Trophoblast cell (in vitro differentiated cells and primary cell): Measurements from ENCODE around the gene COQ9.
A peak's percentile ranks its signal among the peaks of the same experiment; 100 is the strongest.

Experiments
- DNase-seq, 2 donors: peaks; one replicate each; pipeline ENCODE4 v3.0.0-alpha.2; 2016
- H2AFZ ChIP-seq: 2 replicates; pipeline ENCODE4 v1.6.1; 2013; ENCODE audit warnings: low read length, moderate library complexity, mild to moderate bottlenecking; ENCODE audit not compliant: insufficient read depth, poor library complexity
- H2AK5ac ChIP-seq: 2 replicates; pipeline ENCODE4 v1.6.1; 2013; ENCODE audit warnings: mild to moderate bottlenecking, low read length
- H2BK120ac ChIP-seq: 2 replicates; pipeline ENCODE4 v1.6.1; 2013; ENCODE audit warnings: low read length, mild to moderate bottlenecking, moderate library complexity; ENCODE audit not compliant: insufficient read depth, poor library complexity
- H2BK12ac ChIP-seq: 2 replicates; pipeline ENCODE4 v1.6.1; 2013; ENCODE audit warnings: mild to moderate bottlenecking, low read length, moderate library complexity
- H2BK5ac ChIP-seq: 2 replicates; pipeline ENCODE4 v1.6.1; 2013; ENCODE audit warnings: low read length, low read depth, moderate library complexity, mild to moderate bottlenecking; ENCODE audit not compliant: poor library complexity
- H3K14ac ChIP-seq: 2 replicates; pipeline ENCODE4 v1.6.1; 2013; ENCODE audit warnings: mild to moderate bottlenecking, low read length
- H3K18ac ChIP-seq: 2 replicates; pipeline ENCODE4 v1.6.1; 2013; ENCODE audit warnings: mild to moderate bottlenecking, low read length
- H3K23ac ChIP-seq: 2 replicates; pipeline ENCODE4 v1.6.1; 2013; ENCODE audit warnings: low read length
- H3K27ac ChIP-seq: 2 replicates; pipeline ENCODE4 v1.5.1; 2013; ENCODE audit warnings: low read depth, mild to moderate bottlenecking, inconsistent platforms, low read length, moderate library complexity
- H3K27me3 ChIP-seq: 2 replicates; pipeline ENCODE4 v1.6.1; 2013; ENCODE audit warnings: inconsistent platforms, mild to moderate bottlenecking, low read length, moderate library complexity; ENCODE audit not compliant: insufficient read depth
- H3K36me3 ChIP-seq, 2 experiments: 1 replicate in 1 of 2; 2 replicates in 1 of 2; pipeline ENCODE4 v1.6.1; 2013; ENCODE audit warnings: low read length in 2 of 2, mild to moderate bottlenecking in 2 of 2, moderate library complexity in 1 of 2; ENCODE audit not compliant: insufficient read depth in 2 of 2, control insufficient read depth in 1 of 2
- H3K4ac ChIP-seq: 2 replicates; pipeline ENCODE4 v1.6.1; 2013; ENCODE audit warnings: low read depth, mild to moderate bottlenecking, low read length, moderate library complexity
- H3K4me1 ChIP-seq, 2 experiments: 1 replicate in 1 of 2; 2 replicates in 1 of 2; pipeline ENCODE4 v1.6.1; 2013; ENCODE audit warnings: low read length in 2 of 2, mild to moderate bottlenecking in 2 of 2, moderate library complexity in 1 of 2; ENCODE audit not compliant: insufficient read depth in 2 of 2, control insufficient read depth in 1 of 2
- H3K4me2 ChIP-seq: 2 replicates; pipeline ENCODE4 v1.6.1; 2013; ENCODE audit warnings: inconsistent platforms, mild to moderate bottlenecking, low read length, moderate library complexity
- H3K4me3 ChIP-seq: 2 replicates; pipeline ENCODE4 v1.5.1; 2013; ENCODE audit warnings: mild to moderate bottlenecking, low read depth, low read length, inconsistent platforms
- H3K79me1 ChIP-seq: one replicate; pipeline ENCODE4 v1.6.1; 2013; ENCODE audit warnings: low read length
- H3K79me2 ChIP-seq: 2 replicates; pipeline ENCODE4 v1.6.1; 2013; ENCODE audit warnings: low read length, mild to moderate bottlenecking; ENCODE audit not compliant: control insufficient read depth, insufficient read depth, poor library complexity
- H3K9ac ChIP-seq: 2 replicates; pipeline ENCODE4 v1.6.1; 2013; ENCODE audit warnings: mild to moderate bottlenecking, low read length
- H3K9me3 ChIP-seq: 2 replicates; pipeline ENCODE4 v1.6.1; 2013; ENCODE audit warnings: low read depth, mild to moderate bottlenecking, control low read depth, inconsistent platforms, low read length; ENCODE audit not compliant: insufficient read depth
- H4K12ac ChIP-seq: 2 replicates; pipeline ENCODE4 v1.6.1; 2013; ENCODE audit warnings: low read depth, mild to moderate bottlenecking, low read length, moderate library complexity
- H4K8ac ChIP-seq: 2 replicates; pipeline ENCODE4 v1.6.1; 2013; ENCODE audit warnings: low read depth, mild to moderate bottlenecking, low read length, moderate library complexity
- H4K91ac ChIP-seq: one replicate; pipeline ENCODE4 v1.6.1; 2013; ENCODE audit warnings: low read depth, mild to moderate bottlenecking, low read length, moderate library complexity
- WGBS: extraction: QIAGEN DNeasy Blood & Tissue Kit; methylation state at CpG from one replicate; pipeline ENCODE4 v1.1.7; 2013; ENCODE audit warnings: missing lambda C conversion rate; ENCODE audit not compliant: insufficient read length, insufficient coverage; ENCODE audit errors: extremely low coverage; 5-methylcytosine and 5-hydroxymethylcytosine counted together

The COQ9 gene

DNA sequence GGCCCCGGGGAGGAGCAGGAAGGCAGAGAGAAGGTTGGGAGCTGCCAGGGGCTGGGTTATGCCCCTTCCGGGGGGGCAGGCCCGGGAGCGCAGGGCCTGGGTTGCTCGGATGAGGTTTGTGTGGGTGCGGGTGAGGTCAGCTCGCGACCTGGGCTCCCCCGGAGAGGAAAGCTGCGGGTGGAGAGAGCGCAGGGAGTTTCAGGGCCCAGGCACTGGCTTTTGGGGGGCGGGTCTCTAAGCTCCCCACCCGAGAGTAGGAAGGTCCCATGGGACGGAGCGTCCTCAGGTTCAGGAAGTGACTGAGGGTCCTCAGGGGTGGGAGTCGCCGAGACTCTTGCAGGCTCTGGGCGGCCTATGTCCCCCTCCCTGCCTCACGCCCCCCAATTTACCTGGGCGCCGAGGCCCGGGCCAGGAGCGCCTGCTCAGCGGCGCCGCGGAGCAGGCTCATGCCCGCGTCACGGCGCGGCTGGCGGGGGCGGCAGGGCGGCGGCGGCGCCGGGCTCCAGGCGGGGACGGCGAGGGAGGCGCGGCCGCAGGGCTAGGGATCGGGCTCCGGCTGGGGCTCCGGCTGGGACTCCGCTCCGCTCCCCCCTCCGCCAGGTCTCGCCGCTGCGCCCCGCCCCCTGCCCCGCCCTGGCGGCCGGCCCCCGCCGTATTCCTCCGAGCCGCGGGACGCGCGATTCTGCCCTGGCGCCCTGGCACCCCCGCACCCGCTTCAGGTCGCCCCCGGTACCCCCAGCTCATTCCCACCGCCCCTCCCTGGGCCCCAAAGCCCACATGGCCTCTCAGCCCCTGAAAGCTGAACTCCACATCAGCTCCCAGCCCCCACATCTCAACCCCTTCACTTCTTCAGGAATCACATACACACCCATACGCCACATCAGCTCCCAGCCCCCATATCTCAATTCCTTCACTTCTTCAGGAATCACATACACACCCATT lies 38.9 kb downstream of the COQ9 start, which contains the start of gene DOK4:
Gene DOK4, minus strand, starts transcription at position 578 of the 942 bp plus-strand sequence. CDS start 6,986 bp downstream, outside the sequence.
- H4K91ac ChIP-seq = peak within 1 kb of the TSS; percentile 87
- H3K4me1 ChIP-seq = peaks cover 29 to 46% of the 10 kb centered on the region in 2 experiments
- H2AFZ ChIP-seq = peak within 1 kb of the TSS; percentile 28
- peak within 1 kb of the TSS; percentile 99 for H3K4ac ChIP-seq
- H3K23ac ChIP-seq = peak within 1 kb of the TSS; percentile 62
- peak within 1 kb of the TSS; percentile 88 for H3K4me2 ChIP-seq
- peaks cover 31 to 37% of the 10 kb centered on the region in 2 experiments for H3K36me3 ChIP-seq
- peak within 1 kb of the TSS; percentile 31 for H4K12ac ChIP-seq
- DNase-seq = peak; percentile 64 to 74
- H3K79me1 ChIP-seq = peaks cover 49% of the 10 kb centered on the region
- H2BK5ac ChIP-seq = peak within 1 kb of the TSS; percentile 97
- peak within 1 kb of the TSS; percentile 83 for H3K18ac ChIP-seq
- H2AK5ac ChIP-seq = peak within 1 kb of the TSS; percentile 84
- H3K27ac ChIP-seq = peak within 1 kb of the TSS; percentile 89
- H2BK12ac ChIP-seq = peak within 1 kb of the TSS; percentile 71
- H3K9ac ChIP-seq = peak within 1 kb of the TSS; percentile 95
- WGBS = no CpG with 5 or more reads among the region's 73 CpGs
- peaks cover 44% of the 10 kb centered on the region for H3K79me2 ChIP-seq
- H4K8ac ChIP-seq = peak within 1 kb of the TSS; percentile 87
- H3K9me3 ChIP-seq = peaks cover 2% of the 10 kb centered on the region
- H3K4me3 ChIP-seq = peak within 1 kb of the TSS; percentile 81
- peak within 1 kb of the TSS; percentile 94 for H3K14ac ChIP-seq
- H3K27me3 ChIP-seq = no peaks in the 10 kb centered on the region
- H2BK120ac ChIP-seq = peak within 1 kb of the TSS; percentile 63

DNA sequence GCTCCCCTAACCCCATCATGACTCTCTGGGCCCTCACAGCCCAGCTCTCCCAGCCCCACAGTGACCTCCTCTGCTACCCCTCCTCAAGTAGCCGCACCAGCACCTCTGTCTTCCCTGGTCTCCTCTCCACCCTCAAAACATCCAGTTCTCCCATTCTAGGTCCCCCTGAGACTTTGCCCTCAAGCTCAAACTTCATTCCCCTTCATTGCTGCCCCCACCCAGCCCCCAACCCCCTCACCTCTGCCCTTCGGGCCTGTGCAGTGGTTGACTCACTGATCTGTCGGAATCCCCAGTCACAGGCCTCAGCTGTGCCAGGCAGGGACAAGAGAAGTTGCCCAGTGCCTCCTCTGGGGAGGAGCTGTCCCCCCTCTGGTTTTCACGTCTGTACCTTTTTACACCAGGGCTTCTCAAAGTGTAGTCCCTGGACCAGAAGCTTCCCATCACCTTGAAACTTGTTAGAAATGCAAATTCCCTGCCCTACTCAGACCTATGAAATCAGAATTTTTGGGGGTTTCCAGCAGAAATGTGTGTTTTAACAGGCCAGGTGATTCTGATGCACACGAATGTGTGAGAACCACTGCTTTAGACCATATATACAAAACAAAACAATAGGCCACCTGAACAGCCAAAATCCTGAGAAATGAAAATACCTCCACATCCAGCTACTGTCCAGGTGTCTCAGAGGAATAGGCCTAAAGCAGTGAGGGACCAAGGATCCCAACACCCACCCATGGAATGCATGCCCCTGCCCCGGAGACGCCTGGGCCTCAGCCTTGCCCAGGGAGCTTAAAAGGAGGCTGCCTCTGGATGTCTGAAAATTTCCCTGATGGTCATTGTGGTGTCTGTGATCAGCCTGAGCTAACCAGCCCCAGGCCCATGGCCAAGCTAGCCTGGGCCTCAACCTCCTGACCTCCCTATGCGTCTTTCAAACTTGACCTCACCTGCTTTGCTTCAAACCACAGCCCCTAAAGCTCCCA lies 39.9 kb downstream of the COQ9 start:
- Histone ChIP-seq H3K14ac (peak overlapping the region; percentile 70), H2BK12ac (peak overlapping the region; percentile 71), H3K36me3 (peaks cover 27 to 31% of the 10 kb centered on the region in 2 experiments), H3K4me2 (peak overlapping the region; percentile 70), H4K91ac (peak overlapping the region; percentile 73), H4K8ac (peak overlapping the region; percentile 32), H3K79me1 (peaks cover 46% of the 10 kb centered on the region), H2BK5ac (peak overlapping the region; percentile 59), H3K9me3 (peaks cover 2% of the 10 kb centered on the region), H3K79me2 (peaks cover 40% of the 10 kb centered on the region), H3K4me3 (no peak overlapping the region), H3K27me3 (no peaks in the 10 kb centered on the region), H3K9ac (no peak overlapping the region), H2AK5ac (peak overlapping the region; percentile 49), H2BK120ac (peak overlapping the region; percentile 40), H4K12ac (no peak overlapping the region), H3K27ac (peak overlapping the region; percentile 67), H3K18ac (peak overlapping the region; percentile 83), H3K4me1 (peaks cover 25 to 42% of the 10 kb centered on the region in 2 experiments), H2AFZ (peak overlapping the region; percentile 17), H3K23ac (no peak overlapping the region), H3K4ac (peak overlapping the region; percentile 31)
- WGBS = no CpG with 5 or more reads among the region's 8 CpGs
- no peak for DNase-seq

DNA sequence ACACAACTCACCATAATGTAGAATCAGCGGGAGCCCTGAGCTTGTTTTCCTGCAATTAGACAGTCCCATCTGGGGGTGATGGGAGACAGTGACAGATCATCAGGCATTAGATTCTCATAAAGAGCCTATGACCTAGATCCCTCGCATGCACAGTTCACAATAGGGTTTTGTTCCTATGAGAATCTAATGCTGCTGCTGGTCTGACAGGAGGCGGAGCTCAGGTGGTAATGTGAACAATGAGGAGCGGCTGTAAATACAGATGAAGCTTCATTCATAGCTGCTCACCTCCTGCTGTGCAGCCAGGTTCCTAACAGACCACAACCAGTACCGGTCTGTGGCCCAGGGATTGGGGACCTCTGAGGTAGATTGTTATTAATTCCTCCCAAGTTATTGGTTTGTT lies 42.0 kb downstream of the COQ9 start:
- peak overlapping the region; percentile 53 for H2AK5ac ChIP-seq

GRCh38 chr16:57493767-57494166 lies 46.5 kb downstream of the COQ9 start:
- Histone ChIP-seq H3K14ac (no peak overlapping the region), H3K27ac (no peak overlapping the region), H2AK5ac (no peak overlapping the region), H4K91ac (no peak overlapping the region), H3K79me1 (peaks cover 4% of the 10 kb centered on the region), H3K23ac (no peak overlapping the region), H3K4me3 (no peak overlapping the region), H3K9ac (no peak overlapping the region), H3K9me3 (peaks cover 2% of the 10 kb centered on the region), H2BK5ac (no peak overlapping the region), H4K8ac (no peak overlapping the region), H3K4ac (no peak overlapping the region), H3K79me2 (no peaks in the 10 kb centered on the region), H4K12ac (no peak overlapping the region), H2AFZ (no peak overlapping the region), H3K4me1 (no peaks in the 10 kb centered on the region), H2BK12ac (no peak overlapping the region), H2BK120ac (no peak overlapping the region), H3K4me2 (no peak overlapping the region), H3K18ac (no peak overlapping the region), H3K27me3 (no peaks in the 10 kb centered on the region), H3K36me3 (no peaks in the 10 kb centered on the region)
- WGBS = no CpG with 5 or more reads among the region's 4 CpGs
- no peak for DNase-seq

More for the DNA sequence above, 42.0 kb downstream of the COQ9 start:
- peaks cover 12% of the 10 kb centered on the region in 2 experiments for H3K36me3 ChIP-seq
- H3K4me2 ChIP-seq = no peak overlapping the region
- no peak overlapping the region for H2AFZ ChIP-seq
- H2BK5ac ChIP-seq = no peak overlapping the region
- H3K4ac ChIP-seq = no peak overlapping the region
- H3K9me3 ChIP-seq = peaks cover 2% of the 10 kb centered on the region
- H3K79me1 ChIP-seq = peaks cover 31% of the 10 kb centered on the region
- no peak overlapping the region for H3K9ac ChIP-seq
- peaks cover 12 to 27% of the 10 kb centered on the region in 2 experiments for H3K4me1 ChIP-seq
- no peak overlapping the region for H3K23ac ChIP-seq
- H4K91ac ChIP-seq = peak overlapping the region; percentile 57
- H3K79me2 ChIP-seq = peaks cover 23% of the 10 kb centered on the region
- no peak overlapping the region for H2BK12ac ChIP-seq
- no peak overlapping the region for H4K12ac ChIP-seq
- DNase-seq = no peak
- H3K4me3 ChIP-seq = no peak overlapping the region
- H2BK120ac ChIP-seq = no peak overlapping the region
- no peak overlapping the region for H3K14ac ChIP-seq
- H3K18ac ChIP-seq = no peak overlapping the region
- no peaks in the 10 kb centered on the region for H3K27me3 ChIP-seq
- H4K8ac ChIP-seq = no peak overlapping the region
- no peak overlapping the region for H3K27ac ChIP-seq
- no CpG with 5 or more reads among the region's 5 CpGs for WGBS
